ENCODE data around the gene CCDC57.

Gene CCDC57

GRCh38 chr17:82230609-82231311 is 18.1 kb upstream of the CCDC57 start:
- Histone ChIP-seq H3K27me3 (ENCODE audit: low read length) (no peaks in the 10 kb centered on the region), H3K79me2 (ENCODE audit: insufficient read depth, low read length) (no peaks in the 10 kb centered on the region), H3K9ac (ENCODE audit: low read length) (no peak overlapping the region), H2AFZ (ENCODE audit: low read depth, low read length, severe bottlenecking) (no peak overlapping the region), H3K36me3 (ENCODE audit: low read length) (no peaks in the 10 kb centered on the region), H3K9me3 (ENCODE audit: insufficient read depth, low read length) (no peaks in the 10 kb centered on the region), H3K4me2 (ENCODE audit: low read depth, low read length, poor library complexity, severe bottlenecking) (peak overlapping the region; percentile 13), H3F3A (ENCODE audit: insufficient read depth) (no peaks in the 10 kb centered on the region), H4K20me1 (ENCODE audit: low read depth, low read length) (no peaks in the 10 kb centered on the region), H3K9me2 (replicated peaks; ENCODE audit: insufficient read depth, low read length) (no peaks in the 10 kb centered on the region), H3K27ac (ENCODE audit: low read depth, low read length) (no peak overlapping the region), H3K4me3 (ENCODE audit: insufficient read depth, low read length, poor library complexity, severe bottlenecking) (no peak overlapping the region)
- no peak for TF ChIP-seq EZH2phosphoT487 (conservative IDR thresholded peaks at IDR 0.05; ENCODE audit: low read length)

- H3K27me3 ChIP-seq (ENCODE audit: low read length), result no peaks in the 10 kb centered on the region
- TF ChIP-seq EZH2phosphoT487 (conservative IDR thresholded peaks at IDR 0.05; ENCODE audit: low read length) (no peak), CTCF (IDR thresholded peaks at IDR 0.05; ENCODE audit: insufficient read depth, low read length, poor library complexity, severe bottlenecking) (no peak)
- no peaks in the 10 kb centered on the region for H4K20me1 ChIP-seq (ENCODE audit: low read depth, low read length)
- H2AFZ ChIP-seq (ENCODE audit: low read depth, low read length, severe bottlenecking), result no peak overlapping the region
- H3F3A ChIP-seq (ENCODE audit: insufficient read depth), result no peaks in the 10 kb centered on the region
- H3K9me3 ChIP-seq (ENCODE audit: insufficient read depth, low read length), result no peaks in the 10 kb centered on the region
- no peaks in the 10 kb centered on the region for H3K9me2 ChIP-seq (replicated peaks; ENCODE audit: insufficient read depth, low read length)
- no peaks in the 10 kb centered on the region for H3K79me2 ChIP-seq (ENCODE audit: insufficient read depth, low read length)
- H3K27ac ChIP-seq (ENCODE audit: low read depth, low read length), result no peak overlapping the region
- no peak overlapping the region for H3K9ac ChIP-seq (ENCODE audit: low read length)
- no peak overlapping the region for H3K4me3 ChIP-seq (ENCODE audit: insufficient read depth, low read length, poor library complexity, severe bottlenecking)
- H3K36me3 ChIP-seq (ENCODE audit: low read length), result no peaks in the 10 kb centered on the region
- peak overlapping the region; percentile 24 for H3K4me2 ChIP-seq (ENCODE audit: low read depth, low read length, poor library complexity, severe bottlenecking)
Measured at GRCh38 chr17:82229698-82230608, 17.3 kb upstream of the CCDC57 start.

GRCh38 chr17:82228842-82229697 is 16.4 kb upstream of the CCDC57 start, which contains the start of gene SLC16A3:
Gene SLC16A3 (plus strand): TSS chr17:82229042. CDS start chr17:82236009, 6,967 bp downstream.
- Histone ChIP-seq H3K4me2 (ENCODE audit: low read depth, low read length, poor library complexity, severe bottlenecking) (peak within 1 kb of the TSS; percentile 50), H2AFZ (ENCODE audit: low read depth, low read length, severe bottlenecking) (peak within 1 kb of the TSS; percentile 51), H3K9me3 (ENCODE audit: insufficient read depth, low read length) (no peaks in the 10 kb centered on the region), H3F3A (ENCODE audit: insufficient read depth) (no peaks in the 10 kb centered on the region), H3K9me2 (replicated peaks; ENCODE audit: insufficient read depth, low read length) (no peaks in the 10 kb centered on the region), H3K36me3 (ENCODE audit: low read length) (no peaks in the 10 kb centered on the region), H3K4me3 (ENCODE audit: insufficient read depth, low read length, poor library complexity, severe bottlenecking) (peak within 1 kb of the TSS; percentile 29), H3K79me2 (ENCODE audit: insufficient read depth, low read length) (no peaks in the 10 kb centered on the region), H4K20me1 (ENCODE audit: low read depth, low read length) (no peaks in the 10 kb centered on the region), H3K27ac (ENCODE audit: low read depth, low read length) (no peak within 1 kb of the TSS), H3K27me3 (ENCODE audit: low read length) (no peaks in the 10 kb centered on the region), H3K9ac (ENCODE audit: low read length) (peak within 1 kb of the TSS; percentile 41; the same call in 1 of the 2 replicates)
- TF ChIP-seq EZH2phosphoT487 (conservative IDR thresholded peaks at IDR 0.05; ENCODE audit: low read length), result no peak
- TF ChIP-seq CTCF (IDR thresholded peaks at IDR 0.05; ENCODE audit: insufficient read depth, low read length, poor library complexity, severe bottlenecking), result no peak

Measured in SU-DHL-6 (cell line).